Suprapubic skin (tissue), 3 donors: ENCODE measurements around the gene CTAGE4.
"Not testable (repeated sequence)": the region's sequence is repeated elsewhere in the genome, so short reads cannot be mapped to it uniquely, and the experiment has no call there.

Experiments used
- CTCF ChIP-seq, 2 donors: fragments of 200-600 bp in 1 of 2; fragments of 450-650 bp in 1 of 2; sonication (generic) in 1 of 2; IDR thresholded peaks; one replicate each; pipeline ENCODE4 v1.5.1; 2016 to 2019; ENCODE audit warnings: antibody characterized with exemption in 2 of 2, mild to moderate bottlenecking in 1 of 2, moderate library complexity in 1 of 2
- EP300 ChIP-seq: sonication (generic); formaldehyde crosslinking; IDR thresholded peaks from one replicate; pipeline ENCODE4 v1.6.1; 2017; ENCODE audit warnings: antibody characterized with exemption
- POLR2A ChIP-seq, 2 donors: fragments of 450-650 bp; IDR thresholded peaks; one replicate each; pipeline ENCODE4 v1.6.1; 2017; ENCODE audit warnings: antibody characterized with exemption in 2 of 2, mild to moderate bottlenecking in 2 of 2, moderate library complexity in 2 of 2

GRCh38 chr7:144233039-144233438 is 49.8 kb downstream of the CTAGE4 start:
- not testable (repeated sequence) for TF ChIP-seq CTCF (IDR thresholded peaks at IDR 0.05); POLR2A (IDR thresholded peaks at IDR 0.05); EP300
